OCI-LY3 (cell line): ENCODE results near the gene EPHB2.

ENCODE experiments used
- CTCF ChIP-seq: fragments of 200-600, 300-600 bp; sonication (generic); IDR thresholded peaks from 2 replicates; pipeline ENCODE4 v1.5.1; 2014; ENCODE audit warnings: antibody characterized with exemption, low read length, low read depth
- EZH2phosphoT487 ChIP-seq: fragments of 200-600 bp; shearing (Covaris generic); IDR thresholded peaks from 2 replicates; pipeline ENCODE4 v1.6.1; 2018; ENCODE audit warnings: antibody characterized with exemption, mixed run types, low read depth

GRCh38 chr1:22822371-22822770 is 111.7 kb downstream of the EPHB2 start:
- TF ChIP-seq EZH2phosphoT487 (no peak), CTCF (no peak)
